Neuronal stem cell (in vitro differentiated cells): ENCODE measurements around the gene AP5Z1.

ENCODE experiments used
- DNase-seq: peaks from one replicate; pipeline ENCODE4 v3.0.0-alpha.2; 2013; ENCODE audit warnings: low spot score
- H2AFZ ChIP-seq: one replicate; pipeline ENCODE4 v1.6.1; 2013; ENCODE audit warnings: mild to moderate bottlenecking, low read length, inconsistent platforms
- H2AK5ac ChIP-seq: 2 replicates; pipeline ENCODE4 v1.6.1; 2013; ENCODE audit warnings: low read depth, mild to moderate bottlenecking, inconsistent platforms, low read length, moderate library complexity, mixed read lengths
- H2BK120ac ChIP-seq: 2 replicates; pipeline ENCODE4 v1.6.1; 2013; ENCODE audit warnings: low read depth, mild to moderate bottlenecking, inconsistent platforms, low read length, moderate library complexity, mixed read lengths
- H2BK12ac ChIP-seq: one replicate; pipeline ENCODE4 v1.6.1; 2013; ENCODE audit warnings: low read length, inconsistent platforms
- H2BK15ac ChIP-seq: 2 replicates; pipeline ENCODE4 v1.6.1; 2013; ENCODE audit warnings: mild to moderate bottlenecking, low read length, inconsistent platforms, mixed read lengths
- H2BK5ac ChIP-seq: one replicate; pipeline ENCODE4 v1.6.1; 2013; ENCODE audit warnings: inconsistent platforms, mild to moderate bottlenecking, low read length, moderate library complexity
- H3K14ac ChIP-seq: one replicate; pipeline ENCODE4 v1.6.1; 2013; ENCODE audit warnings: low read length, inconsistent platforms
- H3K18ac ChIP-seq: 2 replicates; pipeline ENCODE4 v1.6.1; 2013; ENCODE audit warnings: low read length, inconsistent platforms
- H3K23ac ChIP-seq: 2 replicates; pipeline ENCODE4 v1.6.1; 2013; ENCODE audit warnings: low read depth, mild to moderate bottlenecking, mixed read lengths, low read length, inconsistent platforms; ENCODE audit not compliant: poor library complexity
- H3K27ac ChIP-seq: replicated peaks from 3 replicates; pipeline ENCODE4 v1.5.1; 2013; ENCODE audit warnings: low read length, inconsistent platforms
- H3K27me3 ChIP-seq, 3 experiments: 2 replicates each; pipeline ENCODE4 v1.6.1; 2013; ENCODE audit warnings: low read length in 3 of 3, mild to moderate bottlenecking in 2 of 3, inconsistent platforms in 1 of 3, low read depth in 1 of 3, mixed read lengths in 1 of 3, moderate library complexity in 1 of 3; ENCODE audit not compliant: control insufficient read depth in 3 of 3, insufficient read depth in 3 of 3
- H3K36me3 ChIP-seq, 2 donors: replicated peaks in 1 of 2; 2 replicates each; pipeline ENCODE4 v1.6.1; 2013; ENCODE audit warnings: low read length in 2 of 2; ENCODE audit not compliant: control insufficient read depth in 2 of 2, insufficient read depth in 2 of 2
- H3K4ac ChIP-seq: 2 replicates; pipeline ENCODE4 v1.6.1; 2013; ENCODE audit warnings: inconsistent platforms, mild to moderate bottlenecking, low read length, moderate library complexity
- H3K4me1 ChIP-seq, 2 donors: 1 replicate in 1 of 2; 2 replicates in 1 of 2; pipeline ENCODE4 v1.6.1; 2013; ENCODE audit warnings: low read length in 2 of 2, low read depth in 1 of 2; ENCODE audit not compliant: control insufficient read depth in 2 of 2, insufficient read depth in 1 of 2
- H3K4me2 ChIP-seq: one replicate; pipeline ENCODE4 v1.6.1; 2013; ENCODE audit warnings: mild to moderate bottlenecking, low read length, inconsistent platforms; ENCODE audit not compliant: insufficient read depth, poor library complexity, severe bottlenecking
- H3K4me3 ChIP-seq, 2 donors: 2 replicates each; pipeline ENCODE4 v1.5.1; 2013; ENCODE audit warnings: low read length in 2 of 2, mild to moderate bottlenecking in 2 of 2, inconsistent platforms in 1 of 2, moderate library complexity in 1 of 2
- H3K79me1 ChIP-seq: one replicate; pipeline ENCODE4 v1.6.1; 2013; ENCODE audit warnings: low read depth, mild to moderate bottlenecking, inconsistent platforms, low read length, moderate library complexity
- H3K9ac ChIP-seq: one replicate; pipeline ENCODE4 v1.6.1; 2013; ENCODE audit warnings: mild to moderate bottlenecking, low read depth, low read length, inconsistent platforms; ENCODE audit not compliant: poor library complexity
- H3K9me3 ChIP-seq, 2 donors: replicated peaks in 1 of 2; 2 replicates each; pipeline versions ENCODE3 to v1.6.1; 2013; ENCODE audit warnings: low read length in 2 of 2, mild to moderate bottlenecking in 2 of 2, inconsistent platforms in 1 of 2, low read depth in 1 of 2, mixed read lengths in 1 of 2, moderate library complexity in 1 of 2; ENCODE audit not compliant: control insufficient read depth in 2 of 2, insufficient read depth in 1 of 2
- H4K8ac ChIP-seq: one replicate; pipeline ENCODE4 v1.6.1; 2013; ENCODE audit warnings: low read depth, mild to moderate bottlenecking, inconsistent platforms, low read length, moderate library complexity
- H4K91ac ChIP-seq: one replicate; pipeline ENCODE4 v1.6.1; 2013; ENCODE audit warnings: low read length, low read depth, mild to moderate bottlenecking, inconsistent platforms; ENCODE audit not compliant: poor library complexity
- WGBS, 2 donors: extraction: QIAGEN DNeasy Blood & Tissue Kit; methylation state at CpG; one replicate each; pipeline ENCODE4 v1.1.7; 2013; ENCODE audit warnings: missing lambda C conversion rate in 2 of 2, mixed read lengths in 1 of 2; ENCODE audit not compliant: insufficient read length in 2 of 2, insufficient replicate concordance in 1 of 2; ENCODE audit errors: extremely low coverage in 2 of 2; 5-methylcytosine and 5-hydroxymethylcytosine counted together

AP5Z1 gene

DNA sequence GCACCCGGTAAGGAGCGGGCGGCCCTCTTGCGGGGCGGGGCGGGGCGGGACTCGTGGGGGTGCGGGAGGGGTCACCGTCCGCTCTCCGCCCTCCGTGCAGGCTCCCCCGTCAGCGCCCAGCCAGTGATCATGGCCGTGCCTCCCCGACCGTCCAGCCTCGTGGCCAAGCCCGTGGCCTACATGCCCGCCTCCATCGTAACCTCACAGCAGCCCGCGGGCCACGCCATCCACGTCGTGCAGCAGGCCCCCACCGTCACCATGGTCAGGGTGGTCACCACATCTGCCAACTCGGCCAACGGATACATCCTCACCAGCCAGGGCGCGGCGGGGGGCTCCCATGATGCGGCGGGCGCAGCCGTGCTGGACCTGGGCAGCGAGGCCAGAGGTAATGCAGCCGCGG lies 16.2 kb upstream of the AP5Z1 start:
- Histone ChIP-seq H2BK120ac (no peak overlapping the region), H3K4me3 (no peak overlapping the region), H2AFZ (no peak overlapping the region), H3K14ac (no peak overlapping the region), H3K36me3 (peaks cover 59 to 93% of the 10 kb centered on the region in 2 donors), H2BK15ac (no peak overlapping the region), H2BK12ac (no peak overlapping the region), H3K23ac (no peak overlapping the region), H2AK5ac (no peak overlapping the region), H4K91ac (no peak overlapping the region), H3K27me3 (no peaks in the 10 kb centered on the region), H3K18ac (no peak overlapping the region), H3K4ac (no peak overlapping the region), H3K9me3 (no peaks in the 10 kb centered on the region), H3K79me1 (peaks cover 4% of the 10 kb centered on the region), H2BK5ac (peak overlapping the region; percentile 87), H3K4me1 (no peaks in the 10 kb centered on the region), H4K8ac (no peak overlapping the region), H3K27ac (no peak overlapping the region), H3K4me2 (no peak overlapping the region), H3K9ac (no peak overlapping the region)
- no CpG with 5 or more reads among the region's 40 CpGs for WGBS, 2 donors
- DNase-seq = no peak

- H4K91ac ChIP-seq = no peak overlapping the region
- DNase-seq = no peak
- H3K23ac ChIP-seq = no peak overlapping the region
- WGBS, 2 donors = no CpG with 5 or more reads among the region's 26 CpGs
- H3K27ac ChIP-seq = no peak overlapping the region
- no peak overlapping the region for H2BK120ac ChIP-seq
- H2BK5ac ChIP-seq = no peak overlapping the region
- no peaks in the 10 kb centered on the region for H3K4me1 ChIP-seq
- no peak overlapping the region for H3K18ac ChIP-seq
- no peak overlapping the region for H3K9ac ChIP-seq
- no peak overlapping the region for H2BK15ac ChIP-seq
- H4K8ac ChIP-seq = no peak overlapping the region
- peaks cover 50 to 93% of the 10 kb centered on the region in 2 donors for H3K36me3 ChIP-seq
- H3K4ac ChIP-seq = no peak overlapping the region
- no peak overlapping the region for H3K4me2 ChIP-seq
- no peaks in the 10 kb centered on the region for H3K9me3 ChIP-seq
- H2AFZ ChIP-seq = no peak overlapping the region
- H2AK5ac ChIP-seq = no peak overlapping the region
- H3K79me1 ChIP-seq = peaks cover 4% of the 10 kb centered on the region
- no peak overlapping the region for H3K14ac ChIP-seq
- no peak overlapping the region for H3K4me3 ChIP-seq
- H3K27me3 ChIP-seq = no peaks in the 10 kb centered on the region
- no peak overlapping the region for H2BK12ac ChIP-seq
Observed at GRCh38 chr7:4760952-4761351, 14.5 kb upstream of the AP5Z1 start.

- H3K4me2 ChIP-seq = no peak overlapping the region
- no peak overlapping the region for H3K14ac ChIP-seq
- H3K27ac ChIP-seq = no peak overlapping the region
- no peak overlapping the region for H3K4ac ChIP-seq
- no peak overlapping the region for H3K9ac ChIP-seq
- H2BK120ac ChIP-seq = no peak overlapping the region
- no peaks in the 10 kb centered on the region for H3K4me1 ChIP-seq
- H3K4me3 ChIP-seq = no peak overlapping the region
- no peaks in the 10 kb centered on the region for H3K9me3 ChIP-seq
- H2AFZ ChIP-seq = no peak overlapping the region
- H3K79me1 ChIP-seq = peaks cover 4% of the 10 kb centered on the region
- no peak overlapping the region for H3K18ac ChIP-seq
- no peak overlapping the region for H2BK5ac ChIP-seq
- H4K8ac ChIP-seq = no peak overlapping the region
- H2BK12ac ChIP-seq = no peak overlapping the region
- no peak for DNase-seq
- no peaks in the 10 kb centered on the region for H3K27me3 ChIP-seq
- peaks cover 49 to 92% of the 10 kb centered on the region in 2 donors for H3K36me3 ChIP-seq
- no peak overlapping the region for H3K23ac ChIP-seq
- H2BK15ac ChIP-seq = no peak overlapping the region
- H4K91ac ChIP-seq = no peak overlapping the region
- H2AK5ac ChIP-seq = no peak overlapping the region
- WGBS, 2 donors = no CpG with 5 or more reads among the region's 54 CpGs
Observed at GRCh38 chr7:4762121-4763055, 13.0 kb upstream of the AP5Z1 start.

GRCh38 chr7:4763091-4763793 lies 12.2 kb upstream of the AP5Z1 start:
- Histone ChIP-seq H3K4me3 (no peak overlapping the region), H3K18ac (no peak overlapping the region), H4K91ac (no peak overlapping the region), H2AK5ac (no peak overlapping the region), H2AFZ (no peak overlapping the region), H3K79me1 (peaks cover 2% of the 10 kb centered on the region), H2BK15ac (no peak overlapping the region), H2BK5ac (peak overlapping the region; percentile 48), H3K4ac (no peak overlapping the region), H2BK120ac (no peak overlapping the region), H3K14ac (no peak overlapping the region), H3K27me3 (no peaks in the 10 kb centered on the region), H3K27ac (no peak overlapping the region), H4K8ac (no peak overlapping the region), H3K36me3 (peaks cover 45 to 89% of the 10 kb centered on the region in 2 donors), H3K4me2 (no peak overlapping the region), H3K23ac (peak overlapping the region; percentile 31), H3K9ac (no peak overlapping the region), H3K4me1 (no peaks in the 10 kb centered on the region), H2BK12ac (no peak overlapping the region), H3K9me3 (no peaks in the 10 kb centered on the region)
- no peak for DNase-seq
- no CpG with 5 or more reads among the region's 32 CpGs for WGBS, 2 donors
